Measurements from ENCODE around the gene TMTC1. TPM values are rescaled to one million over a fixed set of nuclear protein-coding genes. Genes with fewer than 3 reads are reported as not detected.

TMTC1 gene
- polyA plus RNA-seq, 3 donors = 3.0 to 35.1 (median 19.2) TPM

DNA sequence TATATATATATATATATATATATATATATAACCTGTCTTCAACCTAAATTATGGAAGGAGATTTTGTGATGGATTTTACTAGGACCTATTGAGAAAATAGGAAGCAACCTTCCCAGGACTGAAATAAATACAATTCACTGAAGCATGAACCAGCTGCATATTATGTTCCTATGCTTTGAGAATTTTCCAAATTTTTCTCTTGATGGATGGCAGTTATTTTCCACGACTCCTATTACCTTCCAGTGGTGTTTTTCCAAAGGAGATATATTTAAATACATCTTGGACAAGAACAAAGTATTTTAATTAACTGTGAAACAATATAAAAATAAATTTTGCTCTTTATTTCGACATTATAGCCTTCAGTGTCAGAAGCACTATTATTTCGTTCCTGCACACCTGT, 87.9 kb downstream of the TMTC1 start:
- WGBS, 3 donors = 71 to 87% (median 86%) methylated on average over 3 of the region's 3 CpGs

DNA sequence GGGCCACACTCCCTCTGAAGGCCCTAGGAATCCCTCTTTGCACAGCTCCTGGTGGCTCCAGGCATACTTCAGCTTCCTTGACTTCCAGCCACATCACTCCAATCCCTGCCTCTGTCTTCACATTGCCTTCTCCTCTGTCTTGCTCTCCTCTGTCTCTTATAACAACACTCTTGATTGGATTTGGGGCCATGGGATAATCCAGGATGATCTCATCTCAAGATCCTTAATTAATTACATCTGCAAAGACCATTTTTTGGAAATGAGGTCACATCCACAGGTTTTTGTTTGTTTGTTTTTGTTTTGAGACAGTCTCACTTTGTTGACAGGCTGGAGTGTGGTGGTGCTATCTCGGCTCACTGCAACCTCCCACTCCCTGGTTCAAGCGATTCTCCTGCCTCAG, 88.7 kb downstream of the TMTC1 start:
- WGBS, 3 donors = 78 to 92% (median 87%) methylated on average over 2 of the region's 2 CpGs
- H3K27ac ChIP-seq (ENCODE audit: low read depth, low read length) = no peak overlapping the region

More for the DNA sequence above, 87.9 kb downstream of the TMTC1 start:
- no peak overlapping the region for H3K27ac ChIP-seq (ENCODE audit: low read depth, low read length)

DNA sequence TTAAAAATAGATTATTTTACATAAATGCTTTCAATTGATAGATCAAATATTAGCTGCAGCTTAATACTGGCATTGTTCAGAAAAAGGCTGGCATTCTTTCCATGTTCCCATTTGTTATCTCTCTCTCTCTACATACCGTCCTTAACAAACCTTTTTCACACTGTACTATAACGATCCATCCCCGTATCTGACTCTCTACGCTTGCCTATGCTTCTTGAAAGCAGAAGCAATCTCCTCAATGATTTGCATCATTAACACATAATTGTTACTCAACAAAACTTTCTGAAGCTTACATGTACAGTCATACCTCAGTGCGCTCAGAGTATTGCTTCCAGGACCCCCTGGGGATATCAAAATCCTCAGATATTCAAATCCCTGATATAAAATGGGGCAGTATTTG, 89.7 kb downstream of the TMTC1 start:
- WGBS, 3 donors = 76 to 94% (median 82%) methylated on average over 5 of the region's 5 CpGs
- H3K27ac ChIP-seq (ENCODE audit: low read depth, low read length) = no peak overlapping the region

DNA sequence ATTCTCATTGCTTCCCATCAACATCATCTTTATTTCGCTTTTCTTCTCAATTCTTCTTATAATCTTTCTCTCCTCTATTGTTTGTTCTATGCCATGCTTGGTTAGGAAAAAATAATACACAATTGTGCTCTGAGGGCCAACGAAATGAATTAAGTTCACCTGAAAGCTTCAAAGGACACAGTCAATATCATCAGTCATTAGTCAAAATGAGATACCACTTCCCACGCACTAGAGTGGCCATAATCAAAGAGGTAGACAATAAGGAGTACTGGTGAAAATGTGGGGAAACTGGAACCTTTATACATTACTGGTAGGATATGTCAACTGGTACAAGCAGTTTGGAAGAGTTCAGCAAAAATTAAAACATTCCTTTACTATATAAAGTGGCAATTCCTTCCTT, 91.5 kb downstream of the TMTC1 start:
- no peak overlapping the region for H3K27ac ChIP-seq (ENCODE audit: low read depth, low read length)
- 54 to 87% (median 84%) methylated on average over 3 of the region's 3 CpGs for WGBS, 3 donors

DNA sequence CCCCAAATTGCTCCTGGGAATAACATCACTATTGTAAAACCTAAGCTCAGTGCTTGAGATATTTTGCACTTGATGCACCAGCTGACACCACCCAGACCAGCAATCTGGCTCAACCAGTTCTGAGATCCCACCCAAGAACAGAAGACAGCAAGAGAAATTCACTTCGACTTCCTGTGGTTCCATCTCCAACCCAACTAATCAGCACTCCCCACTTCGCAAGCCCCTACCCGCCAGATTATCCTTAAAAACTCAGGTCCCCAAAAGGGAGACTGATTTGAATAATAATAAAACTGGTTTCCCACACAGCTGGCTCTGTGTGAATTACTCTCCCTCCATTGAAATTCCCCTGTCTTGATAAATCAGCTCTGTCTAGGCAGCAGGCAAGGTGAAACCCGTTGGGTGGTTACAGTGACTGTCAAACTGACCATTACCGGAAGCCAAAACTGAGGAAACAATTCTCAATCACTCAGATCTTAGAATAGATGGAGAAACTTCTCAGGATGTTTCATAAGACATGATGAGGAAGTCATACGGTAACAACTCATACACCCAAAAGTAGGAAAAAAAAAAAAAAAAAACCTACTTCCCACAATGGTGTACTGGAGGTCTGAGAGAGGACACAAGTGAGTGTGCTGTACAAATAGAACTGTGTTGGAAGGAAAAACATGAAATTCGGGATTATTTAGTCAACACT, 92.4 kb downstream of the TMTC1 start:
- H3K27ac ChIP-seq (ENCODE audit: low read depth, low read length) = no peak overlapping the region
- WGBS, 3 donors = 44 to 58% (median 47%) methylated on average over 7 of the region's 7 CpGs

DNA sequence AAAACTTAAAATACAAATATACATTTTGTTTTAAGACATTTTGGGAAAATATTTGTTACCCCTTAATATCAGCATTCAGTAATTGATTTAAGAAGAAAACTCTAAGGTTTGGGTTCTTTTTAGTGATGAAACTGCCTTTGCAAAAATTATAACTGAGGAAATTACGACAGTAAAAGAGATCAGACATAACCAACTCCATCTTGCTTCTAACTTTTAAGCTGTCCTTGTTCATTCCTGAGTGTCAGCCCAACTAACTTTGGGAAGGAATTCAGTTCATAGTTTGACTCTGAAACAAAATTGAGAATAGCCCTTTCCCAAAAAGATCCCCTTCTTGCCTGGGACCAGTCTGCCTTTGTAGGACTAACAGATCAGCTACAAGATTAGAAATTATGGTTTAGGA, 93.0 kb downstream of the TMTC1 start:
- 55 to 88% (median 75%) methylated on average over 1 of the region's 1 CpG for WGBS, 3 donors
- H3K27ac ChIP-seq (ENCODE audit: low read depth, low read length) = no peak overlapping the region

DNA sequence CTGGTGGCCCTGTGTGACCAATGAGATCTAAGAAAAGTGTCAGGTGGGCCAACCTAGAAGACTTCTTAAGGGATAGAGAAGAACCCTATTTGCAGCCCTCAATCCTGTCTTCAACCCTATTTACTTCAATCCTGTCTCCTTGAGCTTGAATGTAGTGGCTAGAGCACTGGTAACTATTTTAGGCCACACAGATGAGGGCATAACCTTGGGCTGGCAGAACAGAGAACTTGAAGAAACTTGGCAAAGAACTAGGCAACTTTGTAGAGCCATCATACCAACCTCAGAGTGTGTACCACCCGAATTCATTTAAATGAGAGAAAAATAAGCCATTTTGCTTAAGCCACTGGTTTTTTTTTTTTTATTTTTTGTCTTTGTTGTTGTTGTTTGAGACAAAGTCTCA, 94.8 kb downstream of the TMTC1 start:
- WGBS, 3 donors = 53 to 96% (median 91%) methylated on average over 1 of the region's 1 CpG

DNA sequence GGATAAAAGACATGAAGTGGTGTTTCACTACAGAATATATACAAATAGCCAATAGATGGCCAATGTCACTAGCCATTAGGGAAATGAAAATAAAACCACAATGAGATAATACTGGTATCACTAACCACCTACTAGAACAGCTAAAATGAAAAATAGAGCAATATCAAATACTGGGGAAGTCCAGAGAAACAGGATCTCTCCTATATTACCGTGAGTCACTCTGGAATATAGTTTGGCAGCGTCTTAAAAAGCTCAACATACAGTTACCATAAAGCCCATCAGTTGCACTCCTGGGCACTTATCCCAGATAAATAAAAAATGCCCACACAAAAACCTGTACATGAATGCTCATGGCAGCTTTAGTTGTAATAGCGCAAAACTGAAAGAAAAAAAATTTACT, 101.7 kb downstream of the TMTC1 start:
- no peak overlapping the region for H3K27ac ChIP-seq (ENCODE audit: low read depth, low read length)
- 87 to 97% (median 97%) methylated on average over 3 of the region's 3 CpGs for WGBS, 3 donors

More for the DNA sequence above, 94.8 kb downstream of the TMTC1 start:
- H3K27ac ChIP-seq (ENCODE audit: low read depth, low read length) = no peak overlapping the region

DNA sequence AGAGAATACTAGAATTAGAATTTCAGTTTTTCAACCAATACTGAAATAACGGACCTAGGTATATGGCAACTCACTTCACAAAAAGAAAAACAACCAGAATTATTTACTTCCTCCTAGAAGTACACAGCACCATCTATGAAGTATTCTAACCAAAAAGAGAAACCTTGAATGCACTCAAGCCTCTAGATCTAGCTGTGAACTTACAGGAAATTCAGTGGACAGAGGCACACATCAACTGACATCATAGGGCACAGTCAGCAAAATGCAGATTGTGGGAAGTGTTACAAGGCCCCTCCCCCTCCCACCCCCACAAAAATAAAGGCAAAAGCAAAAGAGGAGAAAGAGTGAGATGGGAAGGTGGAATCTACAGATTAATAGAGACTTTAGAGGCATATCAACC, 102.4 kb downstream of the TMTC1 start:
- 68 to 85% (median 79%) methylated on average over 1 of the region's 1 CpG for WGBS, 3 donors
- H3K27ac ChIP-seq (ENCODE audit: low read depth, low read length) = no peak overlapping the region

DNA sequence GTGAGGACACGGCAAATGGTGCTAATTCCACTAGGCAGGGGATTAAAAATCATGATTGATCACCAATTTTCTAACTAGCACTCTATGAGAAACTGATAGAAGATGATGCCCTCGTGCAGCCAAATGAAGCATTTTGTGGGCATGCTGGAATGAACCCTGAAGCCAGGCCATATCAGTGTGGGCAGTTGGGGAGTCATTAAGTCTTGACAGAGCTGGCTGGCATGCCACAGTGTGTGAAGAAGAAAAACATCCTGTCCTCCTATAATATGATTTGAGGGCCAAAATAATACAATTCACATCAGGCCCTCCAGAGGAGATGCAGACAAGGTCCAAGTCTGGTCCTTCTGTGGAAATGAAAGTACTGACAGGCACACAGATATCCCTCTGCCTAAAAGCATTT, 107.1 kb downstream of the TMTC1 start:
- WGBS, 3 donors = 74 to 86% (median 85%) methylated on average over 2 of the region's 2 CpGs
- H3K27ac ChIP-seq (ENCODE audit: low read depth, low read length) = no peak overlapping the region

DNA sequence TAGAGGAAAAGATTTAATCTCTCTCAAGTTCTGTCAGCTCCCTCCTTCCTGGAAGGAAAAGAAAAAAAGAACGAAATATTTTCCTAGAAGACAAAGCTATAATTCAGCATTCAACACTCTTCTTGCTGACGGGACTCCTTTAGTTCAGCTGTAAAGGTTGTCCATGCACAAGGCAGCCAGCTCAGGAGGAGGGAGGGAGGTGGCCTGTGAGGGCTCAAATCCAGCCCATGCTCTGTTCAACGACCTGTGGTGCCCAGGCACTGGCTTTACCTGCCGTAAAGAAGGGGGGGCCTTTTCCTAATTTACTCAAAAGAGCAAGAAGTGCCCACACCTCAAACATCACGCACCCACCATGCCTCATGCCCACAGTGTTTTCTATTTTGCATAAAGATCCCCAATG, 109.3 kb downstream of the TMTC1 start:
- 57 to 79% (median 71%) methylated on average over 5 of the region's 5 CpGs for WGBS, 3 donors
- H3K27ac ChIP-seq (ENCODE audit: low read depth, low read length) = no peak overlapping the region

DNA sequence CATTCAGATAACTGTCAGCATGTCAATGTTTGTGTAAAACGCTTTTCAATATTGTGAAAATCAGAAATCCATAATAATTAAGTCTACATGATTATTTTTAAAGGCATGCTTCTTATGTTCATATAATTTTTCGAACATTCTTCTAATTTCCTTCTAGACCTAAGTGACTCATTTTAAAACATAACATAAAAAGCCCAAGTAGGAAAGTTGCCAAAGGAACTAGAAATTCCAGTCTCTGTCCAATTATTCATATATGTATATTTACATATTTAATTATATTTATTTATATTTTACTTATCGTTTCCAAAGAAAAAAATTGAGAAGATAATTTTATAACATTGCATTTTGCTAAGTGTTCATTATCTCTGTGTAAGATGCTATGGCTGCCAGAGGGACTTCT, 110.4 kb downstream of the TMTC1 start:
- WGBS, 3 donors = 43 to 84% (median 47%) methylated on average over 3 of the region's 3 CpGs
- H3K27ac ChIP-seq (ENCODE audit: low read depth, low read length) = no peak overlapping the region

DNA sequence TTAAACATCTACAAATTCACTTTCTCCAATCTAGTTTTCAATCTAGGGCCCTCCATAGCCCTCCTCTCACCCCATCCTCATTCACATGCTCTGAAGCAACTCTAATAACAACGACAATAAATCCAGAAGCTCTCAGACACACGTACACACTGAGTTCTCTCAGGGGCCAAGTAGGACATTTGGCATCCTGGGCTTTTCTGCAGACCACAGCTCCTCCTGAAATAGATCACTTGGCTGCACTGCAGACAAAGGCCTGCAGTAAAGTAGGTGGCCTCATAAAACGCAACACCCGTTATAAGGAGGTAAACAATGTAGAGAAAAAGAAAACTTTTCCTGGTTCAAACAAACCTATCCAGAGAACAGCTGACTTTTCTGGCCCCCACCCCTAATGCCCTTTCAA, 111.2 kb downstream of the TMTC1 start:
- no peak overlapping the region for H3K27ac ChIP-seq (ENCODE audit: low read depth, low read length)
- WGBS, 3 donors = 61 to 79% (median 70%) methylated on average over 4 of the region's 4 CpGs

DNA sequence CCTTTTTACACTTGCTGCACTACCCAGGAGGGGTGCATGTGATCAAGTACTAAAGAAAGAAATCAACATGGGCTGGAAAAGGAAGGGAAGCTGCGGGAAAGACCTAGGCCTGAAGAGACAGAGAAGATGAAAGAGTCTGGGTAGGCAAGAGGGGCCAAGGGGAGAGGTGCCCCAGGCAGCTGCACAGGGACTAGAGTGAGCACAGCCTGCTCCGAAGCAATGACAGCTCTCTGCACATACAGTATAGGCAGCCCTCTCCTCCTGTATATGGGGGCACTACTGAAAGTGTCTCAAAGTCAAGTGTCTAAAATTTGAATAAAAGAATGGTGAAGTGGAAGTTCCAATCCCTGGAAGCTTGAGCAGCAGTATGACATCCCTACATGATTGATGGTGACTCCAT, 112.0 kb downstream of the TMTC1 start:
- 79 to 96% (median 94%) methylated on average over 2 of the region's 2 CpGs for WGBS, 3 donors
- H3K27ac ChIP-seq (ENCODE audit: low read depth, low read length) = no peak overlapping the region

DNA sequence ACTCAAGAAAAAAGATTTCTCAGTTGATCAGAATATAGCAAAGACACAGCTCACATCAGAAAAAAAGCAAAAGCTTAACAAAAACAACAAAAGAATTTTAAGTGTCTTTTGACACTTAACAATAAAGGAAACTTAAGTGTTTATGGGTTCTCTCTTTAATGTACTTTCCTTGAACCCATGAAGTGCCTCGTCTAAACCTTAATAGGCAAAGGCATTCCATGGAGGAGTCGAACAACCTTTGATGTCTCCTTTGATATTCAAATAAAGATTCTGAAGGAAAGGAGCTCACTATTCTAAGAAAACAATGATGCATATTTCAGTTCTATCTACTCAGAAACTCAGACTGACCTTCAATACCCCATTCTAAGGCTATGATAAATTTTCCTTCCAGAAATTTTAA, 116.7 kb downstream of the TMTC1 start:
- WGBS, 3 donors = 55 to 71% (median 66%) methylated on average over 2 of the region's 2 CpGs

DNA sequence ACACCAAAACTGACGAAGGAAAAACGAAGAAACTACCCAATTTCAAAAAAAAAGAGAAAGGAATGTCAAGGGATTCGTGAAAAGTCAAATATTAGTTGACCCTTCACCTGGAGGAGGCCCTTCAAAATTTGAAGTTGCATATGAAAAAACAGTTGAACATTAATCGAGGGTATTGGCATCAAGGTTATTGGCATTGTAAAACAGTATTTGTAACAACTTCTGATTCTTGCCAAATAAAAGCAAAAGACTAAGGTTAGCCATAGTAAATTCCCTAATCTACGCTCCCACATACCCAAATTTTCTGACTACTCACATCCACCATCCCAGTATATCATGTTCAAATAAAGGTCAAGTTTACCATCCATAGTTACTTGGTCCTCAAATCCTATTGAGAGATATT, 118.6 kb downstream of the TMTC1 start:
- WGBS, 3 donors = 61 to 81% (median 67%) methylated on average over 5 of the region's 5 CpGs
- no peak overlapping the region for H3K27ac ChIP-seq (ENCODE audit: low read depth, low read length)

More for the DNA sequence above, 116.7 kb downstream of the TMTC1 start:
- H3K27ac ChIP-seq (ENCODE audit: low read depth, low read length) = no peak overlapping the region

DNA sequence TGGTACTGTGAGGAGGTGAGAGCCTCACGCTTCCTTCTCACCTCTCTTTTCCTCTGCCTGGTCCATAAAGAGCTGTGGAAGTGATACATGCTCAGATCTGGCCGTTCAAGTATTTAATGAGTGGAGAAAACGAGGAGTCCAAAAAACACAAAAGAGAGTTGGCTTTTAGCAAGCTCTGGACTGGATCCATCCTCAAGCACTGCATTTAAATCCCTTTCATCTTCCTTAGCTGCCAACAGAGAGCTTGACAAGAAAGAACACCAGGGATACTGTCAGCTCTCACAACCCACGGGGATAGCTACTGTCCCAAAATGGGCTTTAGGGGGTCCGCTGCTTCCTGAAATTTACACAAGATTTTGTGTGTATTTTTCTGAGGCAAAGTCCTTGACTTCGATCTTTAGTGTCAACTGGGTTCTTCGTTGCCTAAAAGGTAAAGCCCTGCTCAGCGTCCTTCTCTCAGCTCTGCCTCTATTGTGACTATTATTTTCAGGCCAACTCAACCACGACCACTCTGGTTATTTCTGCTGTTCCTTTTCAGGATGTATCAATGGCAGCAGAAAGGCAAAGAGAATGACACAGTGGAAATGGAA, 120.9 kb downstream of the TMTC1 start:
- WGBS, 3 donors = 62 to 77% (median 73%) methylated on average over 9 of the region's 9 CpGs

DNA sequence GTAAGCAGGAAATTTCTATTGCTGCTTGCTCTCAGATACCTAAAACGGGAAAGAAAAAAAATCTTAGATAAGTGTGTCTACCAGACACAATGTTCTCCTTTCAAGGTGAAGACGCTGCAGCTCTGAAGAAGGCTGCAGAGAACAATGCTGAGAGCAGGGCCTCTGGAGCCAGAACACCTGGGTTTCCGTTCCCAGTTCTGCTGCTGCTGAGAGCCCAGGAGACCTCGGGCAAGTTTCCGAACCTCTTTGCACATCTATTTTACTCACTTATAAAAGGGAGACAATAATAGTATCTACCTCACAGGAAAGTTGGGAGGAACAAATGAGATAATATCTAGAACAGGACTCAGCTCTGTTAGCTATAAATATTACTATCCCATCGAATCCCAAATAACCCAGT, 122.9 kb downstream of the TMTC1 start:
- H3K27ac ChIP-seq (ENCODE audit: low read depth, low read length) = no peak overlapping the region
- WGBS, 3 donors = 76 to 84% (median 82%) methylated on average over 6 of the region's 6 CpGs

More for the DNA sequence above, 120.9 kb downstream of the TMTC1 start:
- no peak overlapping the region for H3K27ac ChIP-seq (ENCODE audit: low read depth, low read length)

DNA sequence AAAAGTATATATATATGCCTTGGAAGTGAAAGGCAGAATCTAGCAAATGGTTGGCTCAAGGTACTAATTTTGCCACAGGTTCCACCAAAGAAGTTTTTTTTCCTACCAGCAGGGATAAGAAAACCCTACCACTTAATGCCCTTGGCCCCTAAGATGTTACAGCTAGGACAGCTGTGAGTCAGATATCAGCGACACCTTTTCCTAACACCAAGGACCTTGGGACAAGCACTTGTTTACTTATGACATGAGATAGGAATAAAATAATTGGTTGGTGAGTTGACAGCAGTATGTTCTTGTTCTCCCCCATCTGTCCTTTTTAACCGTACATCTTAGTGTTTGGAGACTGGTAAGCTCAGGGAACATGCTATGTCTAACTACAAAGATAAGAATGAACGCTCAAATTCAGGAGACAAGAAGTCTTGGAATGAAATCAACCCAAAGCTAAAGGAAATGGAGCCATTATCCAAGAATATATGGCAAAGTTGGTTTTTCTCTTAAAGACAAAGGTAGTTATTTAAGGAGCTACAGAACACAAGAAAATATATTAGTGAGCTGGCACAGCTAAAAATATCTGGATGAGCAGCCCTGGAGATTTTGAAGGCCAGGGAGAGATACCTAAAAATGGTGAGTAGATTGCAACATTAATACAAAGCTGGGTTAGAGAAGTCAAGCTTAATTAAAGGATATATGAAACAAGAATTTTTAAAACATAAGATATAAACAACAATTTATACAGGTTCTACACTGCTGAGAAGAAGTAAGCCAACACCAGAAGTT, 126.8 kb downstream of the TMTC1 start:
- 64 to 93% (median 92%) methylated on average over 3 of the region's 3 CpGs for WGBS, 3 donors
- H3K27ac ChIP-seq (ENCODE audit: low read depth, low read length) = no peak overlapping the region
